Right lobe of liver (tissue), 6 donors: ENCODE measurements around the gene VWA5B1. TPM values are rescaled to one million over a fixed set of nuclear protein-coding genes. Genes with fewer than 3 reads are reported as not detected.

Experiments used
- ATAC-seq, 4 donors: fragments of 200-7000 bp; cut with Tn5 transposase; one replicate each; pipeline ENCODE4 v1.9.1; 2020; ENCODE audit warnings: mild to moderate bottlenecking in 4 of 4, moderate library complexity in 4 of 4
- DNase-seq, 3 donors: peaks; one replicate each; pipeline ENCODE4 v3.0.0-alpha.2; 2020
- H3K27ac ChIP-seq, 3 donors: fragments of 200-600 bp; one replicate each; pipeline ENCODE4 v1.8.0; 2022
- H3K27me3 ChIP-seq, 2 donors: fragments of 200-600 bp; one replicate each; pipeline ENCODE4 v1.8.0; 2022
- H3K36me3 ChIP-seq, 4 donors: fragments of 200-600 bp; sonication (generic) in 1 of 4; one replicate each; pipeline versions ENCODE4 v1.5.1 to v1.8.0; 2017 to 2022; ENCODE audit warnings: control low read depth in 1 of 4
- H3K4me1 ChIP-seq, 4 donors: fragments of 200-600 bp; sonication (generic) in 1 of 4; one replicate each; pipeline versions ENCODE4 v1.5.1 to v1.8.0; 2017 to 2022; ENCODE audit warnings: control low read depth in 1 of 4
- H3K4me3 ChIP-seq, 3 donors: fragments of 200-600 bp; one replicate each; pipeline ENCODE4 v1.8.0; 2022
- H3K9me3 ChIP-seq, 4 donors: fragments of 200-600 bp; sonication (generic) in 1 of 4; one replicate each; pipeline versions ENCODE4 v1.5.1 to v1.8.0; 2017 to 2022; ENCODE audit warnings: control low read depth in 1 of 4
- POLR2A ChIP-seq: fragments of 450-650 bp; IDR thresholded peaks from one replicate; pipeline ENCODE4 v1.6.1; 2017; ENCODE audit warnings: antibody characterized with exemption, mild to moderate bottlenecking
- WGBS: methylation state at CpG from one replicate; pipeline ENCODE4 v1.1.6; 2018; ENCODE audit warnings: low coverage, low lambda C conversion rate; ENCODE audit not compliant: insufficient coverage; ENCODE audit errors: missing lambda C conversion rate; 5-methylcytosine and 5-hydroxymethylcytosine counted together
- intact Hi-C, 2 donors: fragments of 100-400 bp; cut with DNase I; formaldehyde crosslinking; loops; one replicate each; pipeline versions ENCODE4 v1.11.2 to v1.14.1; 2022
- total RNA-seq, 6 experiments: library from RNA; depleted of rRNA in 2 of 6; stranded (reverse); fragments of >200 nt in 2 of 6; fragmentation: NEBNext Ultra II Directional in 3 of 6; extraction: Animal tissue kit (Norgen Biotek cat#: 25700) in 3 of 6; gene quantifications; one replicate each; pipeline versions ENCODE4 v1.1.0 to v1.2.4, GENCODE V29; 2016 to 2023
- TF ChIP-seq, protein P1 (sequence below), 4 donors: fragments of 200-600 bp in 3 of 4; fragments of 450-650 bp in 1 of 4; IDR thresholded peaks; one replicate each; pipeline versions ENCODE4 v1.5.1 to v1.8.0; 2016 to 2022; ENCODE audit warnings: antibody characterized with exemption in 4 of 4, mild to moderate bottlenecking in 2 of 4
- donor health status: DM: no; HTN: yes; CAD: no.
- donor health status: DM: no; HTN: no; CAD: no.
- donor health status: DM: no; HTN: no; CAD: no.
- donor health status: DM: no; HTN: yes; CAD: no.
- donor health status: DM: no; HTN: yes; CAD: no.

Gene VWA5B1
- total RNA-seq, 6 experiments from 2014 or later: not detected

DNA sequence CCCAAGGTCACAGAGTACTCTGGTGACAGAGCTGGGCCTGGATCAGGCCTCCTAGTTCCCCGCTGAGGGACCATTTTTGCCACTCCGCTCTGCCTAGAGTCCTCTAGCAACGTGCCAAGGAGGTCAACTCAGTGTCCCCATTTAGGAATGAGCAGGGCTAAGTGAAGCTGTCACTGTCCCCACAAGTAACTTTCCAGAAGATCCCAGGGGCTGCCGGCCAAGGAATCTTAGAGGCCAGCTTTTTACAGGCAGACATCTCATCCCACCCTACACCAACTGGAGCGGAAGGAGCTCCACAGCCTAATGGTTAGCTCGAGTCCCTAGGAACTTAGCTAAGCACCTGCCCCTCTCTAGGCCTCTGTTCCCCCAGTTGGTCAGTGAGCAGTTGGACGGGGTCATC, 59.7 kb downstream of the VWA5B1 start:
- H3K4me3 ChIP-seq: no peak overlapping the region
- H3K36me3 ChIP-seq: no peaks in the 10 kb centered on the region
- H3K9me3 ChIP-seq: no peaks in the 10 kb centered on the region
- no peaks in the 10 kb centered on the region for H3K4me1 ChIP-seq
- TF ChIP-seq, protein P1, sequence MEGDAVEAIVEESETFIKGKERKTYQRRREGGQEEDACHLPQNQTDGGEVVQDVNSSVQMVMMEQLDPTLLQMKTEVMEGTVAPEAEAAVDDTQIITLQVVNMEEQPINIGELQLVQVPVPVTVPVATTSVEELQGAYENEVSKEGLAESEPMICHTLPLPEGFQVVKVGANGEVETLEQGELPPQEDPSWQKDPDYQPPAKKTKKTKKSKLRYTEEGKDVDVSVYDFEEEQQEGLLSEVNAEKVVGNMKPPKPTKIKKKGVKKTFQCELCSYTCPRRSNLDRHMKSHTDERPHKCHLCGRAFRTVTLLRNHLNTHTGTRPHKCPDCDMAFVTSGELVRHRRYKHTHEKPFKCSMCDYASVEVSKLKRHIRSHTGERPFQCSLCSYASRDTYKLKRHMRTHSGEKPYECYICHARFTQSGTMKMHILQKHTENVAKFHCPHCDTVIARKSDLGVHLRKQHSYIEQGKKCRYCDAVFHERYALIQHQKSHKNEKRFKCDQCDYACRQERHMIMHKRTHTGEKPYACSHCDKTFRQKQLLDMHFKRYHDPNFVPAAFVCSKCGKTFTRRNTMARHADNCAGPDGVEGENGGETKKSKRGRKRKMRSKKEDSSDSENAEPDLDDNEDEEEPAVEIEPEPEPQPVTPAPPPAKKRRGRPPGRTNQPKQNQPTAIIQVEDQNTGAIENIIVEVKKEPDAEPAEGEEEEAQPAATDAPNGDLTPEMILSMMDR (IDR thresholded peaks at IDR 0.05): no peak
- no peak for TF ChIP-seq POLR2A
- intact Hi-C loops: no loop called here
- DNase-seq (no peak), ATAC-seq (no peak)
- no peak overlapping the region for H3K27ac ChIP-seq
- H3K27me3 ChIP-seq: no peaks in the 10 kb centered on the region
- WGBS: 60% methylated on average over 1 of the region's 7 CpGs

DNA sequence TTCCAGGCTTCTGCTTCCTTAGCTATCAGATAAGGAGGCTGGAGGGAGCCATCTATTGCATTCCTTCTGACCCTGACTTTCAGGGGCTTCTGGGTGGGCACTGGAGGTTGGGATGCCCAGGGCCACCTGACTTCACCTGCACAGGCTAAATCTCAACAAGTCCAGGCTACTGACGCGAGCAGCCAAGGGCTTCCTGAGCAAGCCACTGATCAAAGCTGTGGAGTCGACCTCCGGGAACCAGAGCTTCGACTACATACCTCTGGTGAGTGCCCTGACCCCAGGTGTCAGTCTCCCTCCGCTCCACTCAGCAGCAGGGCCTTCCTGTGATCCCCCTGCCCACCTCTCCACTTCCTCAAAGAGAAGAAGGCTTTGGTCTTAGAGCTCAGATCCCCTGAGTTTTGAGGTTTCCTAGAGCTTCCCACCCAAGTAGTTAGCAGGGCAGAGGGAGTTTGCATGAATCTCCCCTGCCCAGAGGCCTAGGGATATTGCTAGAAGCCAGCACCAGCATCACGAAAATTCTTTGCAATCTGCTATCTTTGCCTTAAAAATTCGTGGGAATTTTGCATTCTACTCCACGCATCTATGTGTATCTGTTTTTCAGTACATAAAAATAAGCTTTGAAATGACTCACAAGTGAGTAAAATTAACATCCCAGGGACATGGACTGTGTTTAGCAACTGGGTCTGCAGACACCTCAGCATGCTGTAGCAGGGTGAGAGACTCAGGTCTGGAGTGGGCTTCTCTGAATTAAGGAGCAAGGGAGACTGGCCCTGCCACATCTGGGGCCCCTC, 61.4 kb downstream of the VWA5B1 start:
- DNase-seq: no peak

GRCh38 chr1:20353836-20354235, 63.2 kb downstream of the VWA5B1 start:
- no peak for TF ChIP-seq POLR2A
- TF ChIP-seq, protein P1 (IDR thresholded peaks at IDR 0.05): no peak
- H3K27ac ChIP-seq: no peak overlapping the region
- no peak overlapping the region for H3K4me3 ChIP-seq
- H3K4me1 ChIP-seq: peaks cover 0 to under 1% (median 0%) of the 10 kb centered on the region in 4 donors
- no peaks in the 10 kb centered on the region for H3K9me3 ChIP-seq
- 68% methylated on average over 6 of the region's 17 CpGs for WGBS
- no peak for DNase-seq
- intact Hi-C loops: no loop called here
- no peaks in the 10 kb centered on the region for H3K36me3 ChIP-seq
- H3K27me3 ChIP-seq: no peaks in the 10 kb centered on the region
- no peak for ATAC-seq

More for the DNA sequence above, 61.4 kb downstream of the VWA5B1 start:
- TF ChIP-seq, protein P1 (IDR thresholded peaks at IDR 0.05): no peak
- no peak for TF ChIP-seq POLR2A
- H3K9me3 ChIP-seq: no peaks in the 10 kb centered on the region
- intact Hi-C loops: no loop called here
- WGBS: 63% methylated on average over 6 of the region's 9 CpGs
- H3K27ac ChIP-seq: no peak overlapping the region
- H3K4me1 ChIP-seq: no peaks in the 10 kb centered on the region
- ATAC-seq: no peak
- no peaks in the 10 kb centered on the region for H3K27me3 ChIP-seq
- H3K36me3 ChIP-seq: no peaks in the 10 kb centered on the region
- H3K4me3 ChIP-seq: no peak overlapping the region

GRCh38 chr1:20354610-20355009, 63.9 kb downstream of the VWA5B1 start:
- intact Hi-C loops: no loop called here
- no peaks in the 10 kb centered on the region for H3K27me3 ChIP-seq
- H3K4me3 ChIP-seq: no peak overlapping the region
- WGBS: 92% methylated on average over 2 of the region's 4 CpGs
- H3K4me1 ChIP-seq: peaks cover 0 to 5% (median 0%) of the 10 kb centered on the region in 4 donors
- H3K36me3 ChIP-seq: no peaks in the 10 kb centered on the region
- ATAC-seq (no peak), DNase-seq (no peak)
- no peak overlapping the region for H3K27ac ChIP-seq
- no peak for TF ChIP-seq POLR2A
- TF ChIP-seq, protein P1 (IDR thresholded peaks at IDR 0.05): no peak
- no peaks in the 10 kb centered on the region for H3K9me3 ChIP-seq
